Prostate gland (tissue), 2 donors: Measurements from ENCODE around the gene APOC1. TPM values are rescaled to one million over a fixed set of nuclear protein-coding genes. Genes with fewer than 3 reads are reported as not detected.
"Not testable (repeated sequence)": the region's sequence is repeated elsewhere in the genome, so short reads cannot be mapped to it uniquely, and the experiment has no call there.

Source experiments
- DNase-seq: peaks from one replicate; pipeline ENCODE4 v3.0.0-alpha.2; 2019; ENCODE audit warnings: low spot score
- H3K27ac ChIP-seq, 2 donors: fragments of 200-600 bp; sonication (generic); 2 replicates each; pipeline ENCODE4 v1.5.1; 2017 to 2019
- H3K27me3 ChIP-seq: fragments of 200-600 bp; sonication (generic); replicated peaks from 2 replicates; pipeline ENCODE4 v1.5.1; 2019; ENCODE audit not compliant: insufficient read depth
- H3K36me3 ChIP-seq, 2 donors: fragments of 200-600 bp; sonication (generic); 1 replicate in 1 of 2; 2 replicates in 1 of 2; pipeline versions ENCODE4 v1.5.1 to v1.8.1; 2017 to 2019
- H3K4me1 ChIP-seq: fragments of 200-600 bp; sonication (generic); replicated peaks from 2 replicates; pipeline ENCODE4 v1.5.1; 2019
- H3K4me3 ChIP-seq, 2 donors: fragments of 200-600 bp; sonication (generic); 2 replicates each; pipeline ENCODE4 v1.5.1; 2017 to 2019
- H3K9me3 ChIP-seq: fragments of 200-600 bp; sonication (generic); 2 replicates; pipeline ENCODE4 v1.5.1; 2017
- POLR2A ChIP-seq: fragments of 450-650 bp; IDR thresholded peaks from one replicate; pipeline ENCODE4 v1.6.1; 2016; ENCODE audit warnings: antibody characterized with exemption, mild to moderate bottlenecking
- POLR2AphosphoS5 ChIP-seq: sonication (generic); formaldehyde crosslinking; IDR thresholded peaks from one replicate; pipeline ENCODE4 v1.6.1; 2017; ENCODE audit warnings: antibody characterized with exemption
- WGBS: methylation state at CpG from one replicate; pipeline ENCODE4 v1.1.5; 2018; 5-methylcytosine and 5-hydroxymethylcytosine counted together
- intact Hi-C: fragments of 100-400 bp; cut with DNase I; formaldehyde crosslinking; loops from one replicate; pipeline ENCODE4 v1.14.2; 2022
- total RNA-seq, 2 donors: library from RNA; depleted of rRNA; stranded (reverse); fragments of >200 nt; gene quantifications; one replicate each; pipeline ENCODE4 v1.1.0, GENCODE V29; 2016
- TF ChIP-seq, protein P1 (sequence below), 4 experiments: fragments of 200-600 bp in 2 of 4; fragments of 450-650 bp in 2 of 4; sonication (generic) in 2 of 4; IDR thresholded peaks; 1 replicate in 3 of 4; 2 replicates in 1 of 4; pipeline ENCODE4 v1.5.1; 2016 to 2019; ENCODE audit warnings: antibody characterized with exemption in 4 of 4, mild to moderate bottlenecking in 2 of 4, moderate library complexity in 2 of 4

APOC1 gene
- total RNA-seq: 10 to 100 TPM in 1 of 2 donors, 1 to 10 TPM in 1; 7.3 to 80.1 TPM

DNA sequence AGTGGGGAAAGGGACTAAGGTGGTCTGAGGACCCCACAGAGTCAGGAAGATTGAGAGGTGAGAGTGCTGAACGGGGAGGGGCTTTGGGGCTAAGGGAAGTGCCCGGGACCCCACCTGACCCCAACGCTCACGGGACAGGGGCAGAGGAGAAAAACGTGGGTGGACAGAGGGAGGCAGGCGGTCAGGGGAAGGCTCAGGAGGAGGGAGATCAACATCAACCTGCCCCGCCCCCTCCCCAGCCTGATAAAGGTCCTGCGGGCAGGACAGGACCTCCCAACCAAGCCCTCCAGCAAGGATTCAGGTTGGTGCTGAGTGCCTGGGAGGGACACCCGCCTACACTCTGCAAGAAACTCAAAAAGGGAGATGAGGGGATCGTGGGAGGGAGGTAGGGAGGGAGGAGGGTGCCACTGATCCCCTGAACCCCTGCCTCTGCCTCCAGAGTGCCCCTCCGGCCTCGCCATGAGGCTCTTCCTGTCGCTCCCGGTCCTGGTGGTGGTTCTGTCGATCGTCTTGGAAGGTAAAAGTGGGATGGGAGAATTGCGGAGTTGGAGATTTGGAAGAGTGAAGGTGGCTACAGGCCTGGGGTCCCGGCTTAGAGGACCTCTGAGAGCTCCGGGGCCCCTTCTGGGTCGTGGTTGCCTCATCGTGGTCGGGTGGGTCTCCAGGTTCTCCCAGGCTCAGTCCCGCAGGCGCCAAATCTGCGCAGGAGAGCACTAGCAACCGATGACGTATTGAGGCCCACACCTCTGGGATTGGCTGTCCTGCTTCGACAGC is at the start of gene APOC1:
Gene APOC1, plus strand, starts transcription at position 176 of the 774 bp plus-strand sequence. Its CDS starts 284 bp downstream, at position 460.
- H3K36me3 ChIP-seq, intact Hi-C loops, H3K4me1 ChIP-seq, H3K9me3 ChIP-seq, H3K27me3 ChIP-seq, H3K27ac ChIP-seq: not testable (repeated sequence)
- peak; percentile 30 for TF ChIP-seq POLR2AphosphoS5
- H3K4me3 ChIP-seq: peak within 1 kb of the TSS; percentile 32 to 34
- peak; percentile 77 for DNase-seq
- 11% methylated on average over 27 of the region's 28 CpGs for WGBS

DNA sequence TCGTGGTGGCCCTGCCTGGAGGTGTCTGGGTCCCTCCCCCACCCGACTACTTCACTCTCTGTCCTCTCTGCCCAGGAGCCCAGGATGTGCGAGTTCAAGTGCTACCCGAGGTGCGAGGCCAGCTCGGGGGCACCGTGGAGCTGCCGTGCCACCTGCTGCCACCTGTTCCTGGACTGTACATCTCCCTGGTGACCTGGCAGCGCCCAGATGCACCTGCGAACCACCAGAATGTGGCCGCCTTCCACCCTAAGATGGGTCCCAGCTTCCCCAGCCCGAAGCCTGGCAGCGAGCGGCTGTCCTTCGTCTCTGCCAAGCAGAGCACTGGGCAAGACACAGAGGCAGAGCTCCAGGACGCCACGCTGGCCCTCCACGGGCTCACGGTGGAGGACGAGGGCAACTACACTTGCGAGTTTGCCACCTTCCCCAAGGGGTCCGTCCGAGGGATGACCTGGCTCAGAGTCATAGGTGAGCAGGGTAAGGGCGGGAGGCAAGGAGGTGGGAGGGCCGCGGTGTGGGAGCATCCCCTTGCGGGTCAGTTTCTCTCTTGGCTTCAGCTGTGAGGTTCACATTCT is 49.1 kb upstream of the APOC1 start:
- no peak for TF ChIP-seq POLR2AphosphoS5
- TF ChIP-seq, protein P1, sequence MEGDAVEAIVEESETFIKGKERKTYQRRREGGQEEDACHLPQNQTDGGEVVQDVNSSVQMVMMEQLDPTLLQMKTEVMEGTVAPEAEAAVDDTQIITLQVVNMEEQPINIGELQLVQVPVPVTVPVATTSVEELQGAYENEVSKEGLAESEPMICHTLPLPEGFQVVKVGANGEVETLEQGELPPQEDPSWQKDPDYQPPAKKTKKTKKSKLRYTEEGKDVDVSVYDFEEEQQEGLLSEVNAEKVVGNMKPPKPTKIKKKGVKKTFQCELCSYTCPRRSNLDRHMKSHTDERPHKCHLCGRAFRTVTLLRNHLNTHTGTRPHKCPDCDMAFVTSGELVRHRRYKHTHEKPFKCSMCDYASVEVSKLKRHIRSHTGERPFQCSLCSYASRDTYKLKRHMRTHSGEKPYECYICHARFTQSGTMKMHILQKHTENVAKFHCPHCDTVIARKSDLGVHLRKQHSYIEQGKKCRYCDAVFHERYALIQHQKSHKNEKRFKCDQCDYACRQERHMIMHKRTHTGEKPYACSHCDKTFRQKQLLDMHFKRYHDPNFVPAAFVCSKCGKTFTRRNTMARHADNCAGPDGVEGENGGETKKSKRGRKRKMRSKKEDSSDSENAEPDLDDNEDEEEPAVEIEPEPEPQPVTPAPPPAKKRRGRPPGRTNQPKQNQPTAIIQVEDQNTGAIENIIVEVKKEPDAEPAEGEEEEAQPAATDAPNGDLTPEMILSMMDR (IDR thresholded peaks at IDR 0.05): no peak
- no peak for TF ChIP-seq POLR2A
- H3K4me1 ChIP-seq: no peaks in the 10 kb centered on the region
- no peaks in the 10 kb centered on the region for H3K36me3 ChIP-seq
- no peak for DNase-seq
- intact Hi-C loops: no loop called here
- no peaks in the 10 kb centered on the region for H3K27me3 ChIP-seq
- H3K27ac ChIP-seq: no peak overlapping the region
- H3K9me3 ChIP-seq: no peaks in the 10 kb centered on the region
- no peak overlapping the region for H3K4me3 ChIP-seq
- WGBS: 94% methylated on average over 27 of the region's 27 CpGs

DNA sequence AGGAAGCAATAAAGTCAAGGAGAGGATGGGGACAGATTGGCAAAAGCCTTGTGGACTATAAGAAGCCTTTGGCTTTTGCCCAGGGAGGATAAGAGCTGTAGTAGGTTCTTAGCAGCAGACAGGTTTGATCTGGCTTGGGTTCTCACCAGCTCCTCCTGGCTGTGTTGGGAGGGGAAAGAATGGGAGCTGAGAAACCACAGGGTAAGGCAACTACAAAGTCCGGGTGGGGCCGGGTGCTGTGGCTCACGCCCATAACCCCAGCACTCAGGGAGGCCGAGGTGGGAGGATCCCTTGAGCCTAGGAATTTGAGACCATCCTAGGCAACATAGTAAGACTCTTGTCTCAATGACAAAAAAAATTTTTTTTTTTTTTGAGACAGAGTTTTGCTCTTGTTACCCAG is 47.7 kb upstream of the APOC1 start:
- DNase-seq: no peak
- H3K27me3 ChIP-seq: no peaks in the 10 kb centered on the region
- no peak overlapping the region for H3K27ac ChIP-seq
- TF ChIP-seq POLR2A: no peak
- TF ChIP-seq, protein P1 (IDR thresholded peaks at IDR 0.05): no peak
- TF ChIP-seq POLR2AphosphoS5: no peak
- no peaks in the 10 kb centered on the region for H3K9me3 ChIP-seq
- no peaks in the 10 kb centered on the region for H3K36me3 ChIP-seq
- no peak overlapping the region for H3K4me3 ChIP-seq
- WGBS: 93% methylated on average over 4 of the region's 4 CpGs
- H3K4me1 ChIP-seq: no peaks in the 10 kb centered on the region
- intact Hi-C loops: no loop called here

DNA sequence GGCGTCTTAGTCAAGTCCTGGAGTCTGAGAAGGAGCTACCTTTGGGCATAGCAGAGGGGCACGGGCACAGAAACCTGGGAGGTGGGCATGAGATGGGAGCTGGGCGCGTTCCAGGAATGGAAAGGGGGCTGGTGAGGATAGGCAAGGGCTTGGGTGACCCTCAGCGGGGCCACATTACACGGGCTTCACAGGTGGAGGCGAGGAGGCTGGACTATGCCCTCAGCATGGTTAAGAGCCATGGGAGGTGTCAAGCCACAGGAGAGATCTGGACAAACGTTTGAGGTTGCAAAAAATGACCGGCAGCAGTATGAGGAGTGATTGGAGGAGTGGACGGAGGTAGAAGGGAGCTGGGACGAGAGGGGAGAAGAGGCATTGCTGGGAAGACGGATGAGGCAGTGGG is 46.8 kb upstream of the APOC1 start:
- H3K27ac ChIP-seq: no peak overlapping the region
- no peak overlapping the region for H3K4me3 ChIP-seq
- H3K27me3 ChIP-seq: no peaks in the 10 kb centered on the region
- H3K36me3 ChIP-seq: peaks cover 0 to 8% of the 10 kb centered on the region in 2 donors
- DNase-seq: no peak
- no peaks in the 10 kb centered on the region for H3K4me1 ChIP-seq
- TF ChIP-seq POLR2AphosphoS5 (no peak), POLR2A (no peak)
- TF ChIP-seq, protein P1 (IDR thresholded peaks at IDR 0.05): no peak
- intact Hi-C loops: no loop called here
- WGBS: 93% methylated on average over 12 of the region's 12 CpGs
- H3K9me3 ChIP-seq: no peaks in the 10 kb centered on the region

DNA sequence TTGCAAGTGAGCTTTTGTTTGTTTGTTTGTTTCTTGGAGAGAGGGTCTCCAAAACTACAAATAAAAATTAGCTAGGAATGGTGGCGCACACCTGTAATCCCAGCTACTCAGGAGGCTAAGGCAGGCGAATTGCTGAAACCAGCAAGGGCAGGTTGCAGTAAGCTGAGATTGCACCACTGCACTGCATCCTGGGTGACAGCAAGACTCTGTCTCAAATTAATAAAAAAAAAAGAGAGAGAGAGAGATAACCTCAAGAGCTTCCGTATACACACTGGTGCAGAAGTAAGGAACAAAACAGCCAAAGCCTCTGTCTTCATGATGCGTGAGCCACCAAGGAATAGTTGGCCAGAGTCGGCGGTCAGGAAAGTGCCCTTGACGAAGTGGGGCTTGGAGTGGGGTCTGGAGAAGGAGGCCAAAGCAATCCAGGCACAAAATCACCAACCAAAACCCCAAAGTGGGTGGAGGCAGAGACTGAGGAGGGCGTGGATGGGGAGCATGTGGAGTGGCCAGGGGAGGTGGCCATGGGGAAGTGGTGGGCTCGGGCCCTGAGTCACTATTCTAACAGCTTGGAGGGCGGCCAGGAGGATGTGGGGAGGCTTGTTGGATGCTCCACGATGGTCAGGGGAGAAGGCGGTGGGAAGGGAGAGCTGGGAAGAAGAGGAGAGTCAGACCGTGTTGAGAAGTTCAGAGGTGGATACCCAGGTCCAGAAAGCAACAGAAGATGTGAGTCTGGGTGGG is 44.5 kb upstream of the APOC1 start:
- Histone ChIP-seq H3K4me3 (no peak overlapping the region), H3K27me3 (no peaks in the 10 kb centered on the region), H3K27ac (peak overlapping the region in 1 of 2 donors; percentile 11), H3K36me3 (peaks cover 16 to 26% of the 10 kb centered on the region in 2 donors), H3K4me1 (no peaks in the 10 kb centered on the region), H3K9me3 (no peaks in the 10 kb centered on the region)
- DNase-seq: no peak
- TF ChIP-seq POLR2AphosphoS5 (no peak), POLR2A (no peak)
- TF ChIP-seq, protein P1 (IDR thresholded peaks at IDR 0.05): no peak
- WGBS: 75% methylated on average over 13 of the region's 13 CpGs
- intact Hi-C loops: no loop called here
